ENCODE data around the gene HSPA1L.
A peak's percentile ranks its signal among the peaks of the same experiment; 100 is the strongest.

The HSPA1L gene

DNA sequence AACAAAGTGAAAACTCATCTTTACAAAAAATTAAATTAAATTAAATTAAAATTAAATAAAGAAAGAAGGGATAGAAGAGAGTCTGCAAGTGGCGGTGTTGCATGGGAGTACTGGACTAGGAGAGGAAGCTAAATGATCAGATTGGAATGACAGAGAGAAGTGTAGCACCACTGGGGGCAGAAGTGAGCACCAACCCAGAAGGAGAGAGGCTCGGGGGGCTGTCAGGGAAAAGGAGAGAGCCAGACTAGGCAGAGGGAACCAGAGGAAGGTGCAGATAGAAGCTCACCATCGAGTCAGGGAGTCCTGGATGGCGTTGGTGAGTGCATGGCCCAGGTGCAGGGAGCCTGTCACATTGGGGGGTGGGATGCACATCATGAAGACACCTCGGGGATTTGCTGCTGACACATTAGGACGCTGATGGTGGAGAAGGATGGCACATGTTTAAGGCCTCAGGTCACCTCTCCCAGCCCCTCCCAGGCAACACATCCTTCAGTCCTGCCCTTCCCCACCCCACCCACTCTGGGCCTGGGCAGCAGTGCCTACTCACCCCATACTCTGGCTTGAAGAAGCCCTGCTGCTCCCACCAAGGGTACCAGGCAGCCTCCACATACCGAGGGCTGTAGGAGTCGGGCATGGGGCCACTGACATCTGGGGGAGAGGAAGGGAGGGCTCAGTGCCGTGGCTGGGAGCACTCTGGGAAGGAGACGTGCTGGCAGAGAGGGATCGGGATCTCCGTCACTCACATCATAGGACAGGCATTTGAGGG, 23.6 kb downstream of the HSPA1L start:
- TF ChIP-seq, protein P1, sequence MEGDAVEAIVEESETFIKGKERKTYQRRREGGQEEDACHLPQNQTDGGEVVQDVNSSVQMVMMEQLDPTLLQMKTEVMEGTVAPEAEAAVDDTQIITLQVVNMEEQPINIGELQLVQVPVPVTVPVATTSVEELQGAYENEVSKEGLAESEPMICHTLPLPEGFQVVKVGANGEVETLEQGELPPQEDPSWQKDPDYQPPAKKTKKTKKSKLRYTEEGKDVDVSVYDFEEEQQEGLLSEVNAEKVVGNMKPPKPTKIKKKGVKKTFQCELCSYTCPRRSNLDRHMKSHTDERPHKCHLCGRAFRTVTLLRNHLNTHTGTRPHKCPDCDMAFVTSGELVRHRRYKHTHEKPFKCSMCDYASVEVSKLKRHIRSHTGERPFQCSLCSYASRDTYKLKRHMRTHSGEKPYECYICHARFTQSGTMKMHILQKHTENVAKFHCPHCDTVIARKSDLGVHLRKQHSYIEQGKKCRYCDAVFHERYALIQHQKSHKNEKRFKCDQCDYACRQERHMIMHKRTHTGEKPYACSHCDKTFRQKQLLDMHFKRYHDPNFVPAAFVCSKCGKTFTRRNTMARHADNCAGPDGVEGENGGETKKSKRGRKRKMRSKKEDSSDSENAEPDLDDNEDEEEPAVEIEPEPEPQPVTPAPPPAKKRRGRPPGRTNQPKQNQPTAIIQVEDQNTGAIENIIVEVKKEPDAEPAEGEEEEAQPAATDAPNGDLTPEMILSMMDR (IDR thresholded peaks at IDR 0.05; ENCODE audit: control insufficient read depth, insufficient read depth, low read depth, low read length, missing control alignments), result peak; percentile 73

DNA sequence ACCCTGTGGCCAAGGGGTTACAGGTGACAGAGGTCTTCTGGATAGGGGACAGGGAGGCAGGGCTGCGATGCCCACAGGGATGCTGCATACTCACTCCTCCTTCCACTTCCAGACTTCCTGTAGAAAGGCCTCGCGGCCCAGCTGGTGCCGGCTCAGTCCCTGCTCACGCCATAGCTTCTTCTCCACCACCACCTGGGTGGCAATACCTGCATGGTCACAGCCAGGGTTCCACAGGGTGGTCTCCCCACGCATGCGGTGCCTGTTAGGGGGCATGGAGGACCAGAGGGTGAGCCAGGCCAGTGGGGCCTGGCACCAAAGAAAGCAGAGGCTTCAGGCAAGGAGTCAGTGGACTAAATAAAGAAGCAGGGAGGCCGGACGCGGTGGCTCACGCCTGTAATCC, 29.6 kb downstream of the HSPA1L start:
- DNase-seq (ENCODE audit: low read depth), result no peak
- TF ChIP-seq, protein P1 (IDR thresholded peaks at IDR 0.05; ENCODE audit: control insufficient read depth, insufficient read depth, low read depth, low read length, missing control alignments), result no peak
- H3K4me3 ChIP-seq (ENCODE audit: control insufficient read depth, low read depth, low read length), result no peak overlapping the region

More for the DNA sequence above, 23.6 kb downstream of the HSPA1L start:
- DNase-seq (ENCODE audit: low read depth), result no peak
- no peak overlapping the region for H3K4me3 ChIP-seq (ENCODE audit: control insufficient read depth, low read depth, low read length)

DNA sequence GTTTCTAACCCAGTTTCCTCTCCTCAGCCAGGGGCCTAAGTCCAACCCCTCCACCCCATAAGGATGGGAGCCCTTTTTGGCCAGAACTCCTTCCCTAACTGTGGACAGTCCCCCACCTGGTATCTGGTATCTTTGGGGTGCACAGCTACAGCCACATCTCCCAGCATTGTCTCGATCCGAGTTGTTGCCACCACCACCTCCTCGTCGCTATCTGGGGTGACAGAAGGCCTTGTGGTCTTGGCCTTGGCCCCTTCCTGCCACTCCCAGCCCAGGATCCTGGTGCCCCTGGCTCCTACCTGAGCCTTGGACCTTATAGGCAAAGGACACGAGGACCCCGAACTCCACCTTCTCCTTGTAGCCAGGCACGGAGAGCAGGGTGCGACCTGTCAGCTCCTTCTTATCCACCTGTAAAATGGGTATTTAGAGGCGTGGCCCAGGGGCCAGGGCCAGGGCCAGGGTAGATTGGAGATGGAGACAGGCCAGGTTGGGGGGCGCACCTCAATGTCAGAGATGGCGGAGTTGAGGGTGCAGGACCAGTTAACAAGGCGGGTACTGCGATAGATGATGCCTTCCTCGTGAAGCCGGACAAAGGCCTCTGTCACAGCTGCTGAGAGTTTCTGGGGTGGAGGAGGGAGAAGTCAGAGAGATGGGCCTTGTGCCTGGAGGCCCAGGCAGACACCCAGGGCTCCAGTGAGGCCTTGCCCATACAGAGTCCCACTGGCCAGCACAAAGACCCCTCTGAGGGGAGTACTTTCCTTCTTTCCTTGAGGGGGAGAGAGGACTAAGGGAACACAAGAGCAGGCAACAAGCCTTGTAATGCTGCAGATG, 30.8 kb downstream of the HSPA1L start:
- TF ChIP-seq, protein P1 (IDR thresholded peaks at IDR 0.05; ENCODE audit: control insufficient read depth, insufficient read depth, low read depth, low read length, missing control alignments), result no peak
- H3K4me3 ChIP-seq (ENCODE audit: control insufficient read depth, low read depth, low read length), result no peak overlapping the region
- DNase-seq (ENCODE audit: low read depth), result no peak

DNA sequence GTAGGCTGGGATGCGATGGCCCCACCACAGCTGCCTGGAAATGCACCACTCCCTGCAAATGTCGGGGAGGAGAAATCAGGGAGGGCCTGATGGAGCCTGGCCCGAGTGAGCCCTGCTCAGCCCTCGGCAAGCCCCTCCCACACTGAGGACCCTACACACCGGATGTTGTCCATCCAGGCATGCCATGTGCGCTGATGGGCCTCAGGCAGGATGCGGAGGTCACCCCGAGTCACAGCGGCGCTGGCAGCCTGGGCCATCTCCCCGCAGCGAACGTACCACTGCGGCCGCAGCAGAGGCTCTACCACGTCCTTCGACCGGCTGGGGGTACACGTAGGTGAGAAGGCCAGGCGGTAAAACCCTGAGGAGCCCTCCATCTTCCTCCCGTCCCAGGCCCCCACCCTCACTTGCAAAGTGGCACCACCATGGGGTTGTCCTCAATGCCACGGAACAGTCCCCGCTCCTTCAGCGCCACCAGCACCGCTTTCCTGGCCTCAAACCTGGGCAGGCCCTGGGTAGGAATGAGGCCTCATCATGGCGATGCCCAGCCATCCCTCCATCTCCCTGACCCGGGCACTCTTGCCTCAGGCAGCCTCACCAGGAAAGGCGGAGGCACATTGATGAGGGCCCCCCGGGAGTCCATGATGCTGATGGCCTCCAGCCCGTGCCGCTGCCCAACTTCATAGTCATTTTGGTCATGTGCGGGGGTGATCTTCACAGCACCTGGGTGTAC, 32.8 kb downstream of the HSPA1L start:
- no peak for DNase-seq (ENCODE audit: low read depth)
- H3K4me3 ChIP-seq (ENCODE audit: control insufficient read depth, low read depth, low read length), result no peak overlapping the region
- TF ChIP-seq, protein P1 (IDR thresholded peaks at IDR 0.05; ENCODE audit: control insufficient read depth, insufficient read depth, low read depth, low read length, missing control alignments), result no peak

DNA sequence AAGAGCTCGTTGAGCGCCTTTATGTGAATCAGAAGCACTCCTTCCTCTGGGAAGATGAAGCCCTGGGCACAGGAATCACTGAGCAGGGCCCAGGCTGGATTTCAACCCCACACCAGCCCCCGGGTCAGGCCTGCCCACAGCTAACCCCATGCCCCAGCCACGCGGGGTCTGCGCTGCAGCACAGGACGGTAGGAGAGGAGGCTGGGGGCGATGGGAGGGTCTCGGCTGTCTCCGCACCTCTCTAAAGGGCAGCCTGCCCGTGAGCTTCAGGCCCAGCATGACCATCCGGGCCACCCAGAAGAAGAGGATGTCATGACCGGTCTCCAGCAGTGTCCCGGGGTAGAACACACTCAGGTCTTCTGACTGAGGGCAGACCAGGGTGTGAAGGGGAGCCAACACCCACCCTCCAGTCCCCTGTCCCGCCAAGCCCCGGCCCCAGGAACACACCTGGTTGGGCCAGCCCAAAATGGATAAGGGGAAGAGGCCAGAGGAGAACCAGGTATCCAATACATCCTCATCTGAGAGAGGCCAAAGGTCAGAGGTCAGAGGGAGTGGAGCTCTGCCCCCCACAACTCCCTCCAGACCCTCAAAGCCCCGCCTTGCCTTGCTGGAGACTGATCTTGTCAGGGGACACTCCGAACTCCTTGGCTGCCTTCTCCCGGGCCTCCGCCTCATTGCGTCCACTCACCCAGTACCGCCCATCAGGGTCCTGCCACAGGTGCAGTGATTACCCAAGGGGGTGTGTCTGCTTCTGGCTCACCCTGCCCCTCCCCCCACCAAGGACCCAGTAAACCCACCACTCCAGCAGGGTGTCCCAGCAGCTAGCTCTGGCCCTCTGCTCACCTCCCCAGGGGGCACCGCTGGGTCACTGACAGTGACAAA, 33.6 kb downstream of the HSPA1L start:
- no peak overlapping the region for H3K4me3 ChIP-seq (ENCODE audit: control insufficient read depth, low read depth, low read length)
- DNase-seq (ENCODE audit: low read depth), result no peak
- TF ChIP-seq, protein P1 (IDR thresholded peaks at IDR 0.05; ENCODE audit: control insufficient read depth, insufficient read depth, low read depth, low read length, missing control alignments), result no peak

Data from AG09309 (cell line).